A549 (cell line): ENCODE measurements around the gene SLITRK6. TPM values are rescaled to one million over a fixed set of nuclear protein-coding genes. Genes with fewer than 3 reads are reported as not detected.

Experiments
- ATAC-seq, 2 experiments: fragments of 200-7000 bp in 1 of 2; fragments of >200 bp in 1 of 2; cut with Nextera tagmentation in 1 of 2; cut with Tn5 transposase in 1 of 2; 3 replicates each; pipeline versions ENCODE4 v1.8.0 to v1.9.1; 2018 to 2020; ENCODE audit warnings: mild to moderate bottlenecking in 1 of 2, moderate library complexity in 1 of 2
- CTCF ChIA-PET: fragments of 300-600 bp; sonication (Branson Sonifier 250); formaldehyde crosslinking; extraction: SDS; loops from one replicate; lab custom pipeline; 2021; ENCODE audit warnings: antibody characterized with exemption, inconsistent platforms; lab: Yijun Ruan, JAX
- POLR2A ChIA-PET: fragments of 350-600 bp; formaldehyde crosslinking; extraction: SDS; loops from one replicate; lab custom pipeline; 2021; ENCODE audit warnings: antibody characterized with exemption, inconsistent platforms; lab: Yijun Ruan, JAX
- DNase-seq, 2 experiments: peaks; one replicate each; pipeline versions ENCODE4 v3.0.0 to v3.0.0-alpha.2; 2011 to 2016; ENCODE audit warnings: low read depth in 1 of 2, low spot score in 1 of 2
- FAIRE-seq: peaks from 2 replicates; lab custom pipeline; 2011; peaks lifted over from hg19 to GRCh38; lab: Jason Lieb, UNC
- H3K27ac ChIP-seq, 2 experiments: fragments of >200 bp; sonication (Bioruptor Twin); formaldehyde crosslinking; 3 replicates each; pipeline ENCODE4 v1.5.1; 2016 to 2017
- H3K4me1 ChIP-seq: fragments of >200 bp; sonication (Bioruptor Twin); formaldehyde crosslinking; 3 replicates; pipeline ENCODE4 v1.6.1; 2016
- H3K4me2 ChIP-seq: fragments of >200 bp; sonication (Bioruptor Twin); formaldehyde crosslinking; 3 replicates; pipeline ENCODE4 v1.6.1; 2016
- H3K4me3 ChIP-seq: fragments of >200 bp; sonication (Bioruptor Twin); formaldehyde crosslinking; 3 replicates; pipeline ENCODE4 v1.5.1; 2016
- H3K9me3 ChIP-seq: fragments of >200 bp; sonication (Bioruptor Twin); formaldehyde crosslinking; 3 replicates; pipeline ENCODE4 v1.6.1; 2016
- BCL3 ChIP-seq: fragments of >200 bp; sonication (Bioruptor Twin); formaldehyde crosslinking; IDR thresholded peaks from 3 replicates; pipeline ENCODE4 v1.6.1; 2016
- CHD2 ChIP-seq: fragments of 150-350 bp; IDR thresholded peaks from 2 replicates; pipeline ENCODE4 v1.6.1; 2014; ENCODE audit warnings: low read length; ENCODE audit not compliant: partially characterized antibody
- CHD4 ChIP-seq: fragments of 200-600 bp; sonication (generic); IDR thresholded peaks from 2 replicates; pipeline ENCODE4 v1.6.1; 2016; ENCODE audit warnings: antibody characterized with exemption, mild to moderate bottlenecking, borderline replicate concordance
- E2F6 ChIP-seq: IDR thresholded peaks from 2 replicates; pipeline ENCODE4 v1.6.1; 2012; ENCODE audit warnings: low read depth, borderline replicate concordance
- EP300 ChIP-seq, 2 experiments: fragments of >200 bp; sonication (Bioruptor Twin); formaldehyde crosslinking; IDR thresholded peaks; 2 replicates in 1 of 2; 3 replicates in 1 of 2; pipeline ENCODE4 v1.6.1; 2016 to 2017
- FOSL2 ChIP-seq, 2 experiments: fragments of 450-650 bp in 1 of 2; fragments of >200 bp in 1 of 2; sonication (Bioruptor Twin) in 1 of 2; formaldehyde crosslinking; IDR thresholded peaks; 2 replicates each; pipeline versions ENCODE4 v1.5.0 to v1.6.1; 2016 to 2020; ENCODE audit warnings: mild to moderate bottlenecking in 1 of 2, moderate library complexity in 1 of 2
- HDAC2 ChIP-seq: fragments of 200-600 bp; sonication (generic); IDR thresholded peaks from 2 replicates; pipeline ENCODE4 v1.6.1; 2016
- HOXB13 ChIP-seq: fragments of 250-450 bp; sonication (Bioruptor Pico); IDR thresholded peaks from 2 replicates; pipeline ENCODE4 v1.5.0; 2020; ENCODE audit warnings: low read depth, mild to moderate bottlenecking, moderate library complexity
- JUNB ChIP-seq: fragments of >200 bp; sonication (Bioruptor Twin); formaldehyde crosslinking; IDR thresholded peaks from 2 replicates; pipeline ENCODE4 v1.6.1; 2016
- MAX ChIP-seq: IDR thresholded peaks from 2 replicates; pipeline ENCODE4 v1.6.1; 2012
- MAZ ChIP-seq: fragments of 150-350 bp; IDR thresholded peaks from 2 replicates; pipeline ENCODE4 v1.6.1; 2014; ENCODE audit warnings: antibody characterized with exemption, low read depth, low read length, borderline replicate concordance
- NFE2L2 ChIP-seq: fragments of 150-350 bp; conservative IDR thresholded peaks from 2 replicates; pipeline ENCODE4 v1.6.1; 2014; ENCODE audit warnings: low read length
- NR3C1 ChIP-seq: fragments of >200 bp; sonication (Bioruptor Twin); formaldehyde crosslinking; IDR thresholded peaks from 3 replicates; pipeline ENCODE4 v1.6.1; 2017
- PBX3 ChIP-seq: IDR thresholded peaks from 2 replicates; pipeline ENCODE4 v1.6.1; 2012
- PHF8 ChIP-seq: fragments of 200-600 bp; sonication (generic); IDR thresholded peaks from 2 replicates; pipeline ENCODE4 v1.6.1; 2016; ENCODE audit warnings: low read depth, mild to moderate bottlenecking, antibody characterized with exemption, moderate library complexity, borderline replicate concordance
- RAD21 ChIP-seq, 2 experiments: fragments of >200 bp in 1 of 2; sonication (Bioruptor Twin) in 1 of 2; formaldehyde crosslinking in 1 of 2; IDR thresholded peaks in 1 of 2; conservative IDR thresholded peaks in 1 of 2; 2 replicates in 1 of 2; 3 replicates in 1 of 2; pipeline ENCODE4 v1.6.1; 2012 to 2018; ENCODE audit warnings: inconsistent platforms in 1 of 2
- RFX5 ChIP-seq: fragments of 450-650 bp; IDR thresholded peaks from 2 replicates; pipeline ENCODE4 v1.7.1; 2014; ENCODE audit warnings: antibody characterized with exemption, mild to moderate bottlenecking, moderate library complexity
- RNF2 ChIP-seq: fragments of 200-600 bp; sonication (generic); IDR thresholded peaks from 2 replicates; pipeline ENCODE4 v1.6.1; 2016; ENCODE audit warnings: low read depth, mild to moderate bottlenecking, antibody characterized with exemption, moderate library complexity, borderline replicate concordance
- SMC3 ChIP-seq: fragments of >200 bp; sonication (Bioruptor Twin); formaldehyde crosslinking; IDR thresholded peaks from 3 replicates; pipeline ENCODE4 v1.6.1; 2018; ENCODE audit warnings: inconsistent platforms
- TFCP2L1 ChIP-seq: fragments of 250-450 bp; sonication (Bioruptor Pico); IDR thresholded peaks from 2 replicates; pipeline ENCODE4 v1.5.0; 2021; ENCODE audit warnings: mild to moderate bottlenecking
- ZFP36 ChIP-seq: fragments of 450-650 bp; IDR thresholded peaks from 2 replicates; pipeline ENCODE4 v1.6.1; 2014; ENCODE audit warnings: borderline replicate concordance; ENCODE audit not compliant: partially characterized antibody
- WGBS: methylation state at CpG from one replicate; pipeline ENCODE4 v1.1.6; 2017; ENCODE audit errors: missing lambda C conversion rate; 5-methylcytosine and 5-hydroxymethylcytosine counted together
- polyA plus RNA-seq, 4 experiments: library from polyadenylated mRNA; depleted of rRNA in 3 of 4; stranded (reverse); fragments of >200 nt; fragmentation: RNase III in 1 of 4; extraction: RNeasy Plus Mini Kit Qiagen cat#74134 plus additional on column Dnase treatment in 1 of 4; gene quantifications; 2 replicates in 3 of 4; 3 replicates in 1 of 4; pipeline ENCODE4 v1.2.3, GENCODE V29; 2011 to 2017
- TF ChIP-seq, protein P1 (sequence below): fragments of >200 bp; sonication (Bioruptor Twin); formaldehyde crosslinking; IDR thresholded peaks from 3 replicates; pipeline ENCODE4 v1.5.1; 2016

The SLITRK6 gene
- polyA plus RNA-seq, 2 of the 4 experiments (the other 2 are of a cell fraction) = 0.66 to 18.2 TPM

DNA sequence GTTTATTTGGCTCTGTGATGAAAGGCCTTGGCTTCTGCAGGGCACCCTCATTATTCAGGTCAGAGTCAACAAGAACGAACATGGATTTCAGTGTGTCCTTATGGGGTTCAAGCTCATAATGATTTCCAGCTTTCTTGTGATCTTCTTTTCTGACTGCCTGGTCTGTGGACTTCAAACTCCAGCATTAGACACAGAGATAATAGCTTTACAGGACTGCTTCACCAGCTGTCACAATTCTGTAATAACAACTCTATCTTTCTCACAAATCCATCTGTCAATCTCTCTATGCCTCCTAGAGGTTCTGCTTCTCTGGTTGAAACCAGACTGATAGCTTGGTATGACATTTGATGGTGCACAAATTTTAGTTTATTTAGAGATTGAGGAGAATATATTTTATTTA, 13.1 kb upstream of the SLITRK6 start:
- no peak for FAIRE-seq
- ChIA-PET POLR2A (no interaction called here), CTCF (interaction anchor here (1.0 to 1.3 kb wide), 2 partner anchors 16 to 916 kb away, joined by 3 read pairs; no protein-coding TSS in a partner anchor)

GRCh38 chr13:85808811-85809210, 9.6 kb upstream of the SLITRK6 start:
- ChIA-PET CTCF (interaction anchor here (1.9 kb wide), 1 partner anchor 913 kb away, joined by 7 read pairs; no protein-coding TSS in a partner anchor), POLR2A (no interaction called here)
- no peak for ATAC-seq
- TF ChIP-seq NFE2L2 (no peak), RNF2 (no peak), HDAC2 (no peak), RFX5 (no peak), CHD2 (no peak), RAD21 (conservative IDR thresholded peaks at IDR 0.05 in 1 of 2, IDR thresholded peaks at IDR 0.05 in 1 of 2) (no peak), PHF8 (no peak), MAX (no peak), HOXB13 (CRISPR knock-in tag) (no peak), E2F6 (no peak), PBX3 (no peak), EP300 (IDR thresholded peaks at IDR 0.05) (no peak)
- Histone ChIP-seq H3K9me3 (no peaks in the 10 kb centered on the region), H3K4me3 (no peak overlapping the region), H3K4me2 (no peak overlapping the region), H3K27ac (no peak overlapping the region), H3K4me1 (peaks cover 5% of the 10 kb centered on the region; the same call in 1 of the 3 replicates)
- FAIRE-seq = no peak
- no peak for DNase-seq
- 57% methylated on average over 1 of the region's 1 CpG for WGBS

More for the DNA sequence above, 13.1 kb upstream of the SLITRK6 start:
- no peak overlapping the region for H3K4me2 ChIP-seq
- H3K27ac ChIP-seq = no peak overlapping the region
- TF ChIP-seq HOXB13 (CRISPR knock-in tag) = no peak
- TF ChIP-seq ZFP36 = no peak
- no peak for TF ChIP-seq NR3C1
- no peak for TF ChIP-seq CHD4
- TF ChIP-seq TFCP2L1 = no peak
- TF ChIP-seq, all 56 proteins: peak for 0
- Histone ChIP-seq H3K4me1 (no peaks in the 10 kb centered on the region), H3K9me3 (no peaks in the 10 kb centered on the region), H3K4me3 (no peak overlapping the region)
- ATAC-seq = no peak
- DNase-seq = no peak
- 86% methylated on average over 1 of the region's 1 CpG for WGBS

DNA sequence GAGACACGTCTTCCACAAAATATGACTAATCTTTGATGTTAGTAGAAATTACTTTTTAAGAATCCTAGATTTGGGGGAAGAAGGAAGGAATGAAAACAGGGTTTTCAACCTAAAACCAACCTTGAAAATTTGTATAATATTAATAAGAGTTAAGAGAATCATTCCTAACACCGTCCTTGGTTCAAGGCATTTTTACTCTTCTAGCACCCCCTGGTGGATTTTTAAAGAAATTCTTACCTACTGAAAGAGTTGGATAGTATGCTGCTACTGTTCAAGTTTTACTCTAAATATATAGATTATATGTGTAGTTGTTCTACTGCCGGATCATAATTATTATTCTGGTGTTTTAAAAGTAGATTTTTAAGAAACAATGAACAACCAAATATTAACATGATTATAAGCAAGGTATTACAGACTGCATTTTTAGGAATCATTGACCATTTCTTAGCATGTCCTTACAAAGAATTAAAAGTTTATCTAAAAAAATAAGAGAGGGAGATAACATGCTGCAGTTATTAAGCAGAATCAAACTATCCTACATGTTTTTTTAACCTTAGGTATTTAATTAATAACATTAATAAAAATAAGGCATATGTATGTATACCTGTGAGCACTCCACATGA, 7.4 kb upstream of the SLITRK6 start:
- H3K4me1 ChIP-seq = peaks cover 5% of the 10 kb centered on the region; the same call in 1 of the 3 replicates
- ATAC-seq = peak; percentile 71 to 81; a peak in 5 of 6 replicates
- 6% methylated on average over 3 of the region's 3 CpGs for WGBS
- no peaks in the 10 kb centered on the region for H3K9me3 ChIP-seq
- peak overlapping the region in 1 of 2 experiments; percentile 48; a peak in 2 of 6 replicates for H3K27ac ChIP-seq
- TF ChIP-seq RAD21 (conservative IDR thresholded peaks at IDR 0.05 in 1 of 2, IDR thresholded peaks at IDR 0.05 in 1 of 2) = peak; percentile 80 to 87
- no peak for TF ChIP-seq JUNB
- peak; percentile 93 for TF ChIP-seq SMC3
- TF ChIP-seq, protein P1, sequence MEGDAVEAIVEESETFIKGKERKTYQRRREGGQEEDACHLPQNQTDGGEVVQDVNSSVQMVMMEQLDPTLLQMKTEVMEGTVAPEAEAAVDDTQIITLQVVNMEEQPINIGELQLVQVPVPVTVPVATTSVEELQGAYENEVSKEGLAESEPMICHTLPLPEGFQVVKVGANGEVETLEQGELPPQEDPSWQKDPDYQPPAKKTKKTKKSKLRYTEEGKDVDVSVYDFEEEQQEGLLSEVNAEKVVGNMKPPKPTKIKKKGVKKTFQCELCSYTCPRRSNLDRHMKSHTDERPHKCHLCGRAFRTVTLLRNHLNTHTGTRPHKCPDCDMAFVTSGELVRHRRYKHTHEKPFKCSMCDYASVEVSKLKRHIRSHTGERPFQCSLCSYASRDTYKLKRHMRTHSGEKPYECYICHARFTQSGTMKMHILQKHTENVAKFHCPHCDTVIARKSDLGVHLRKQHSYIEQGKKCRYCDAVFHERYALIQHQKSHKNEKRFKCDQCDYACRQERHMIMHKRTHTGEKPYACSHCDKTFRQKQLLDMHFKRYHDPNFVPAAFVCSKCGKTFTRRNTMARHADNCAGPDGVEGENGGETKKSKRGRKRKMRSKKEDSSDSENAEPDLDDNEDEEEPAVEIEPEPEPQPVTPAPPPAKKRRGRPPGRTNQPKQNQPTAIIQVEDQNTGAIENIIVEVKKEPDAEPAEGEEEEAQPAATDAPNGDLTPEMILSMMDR = peak; percentile 73
- TF ChIP-seq FOSL2 (IDR thresholded peaks at IDR 0.05) = no peak
- TF ChIP-seq FOSL2 (CRISPR knock-in tag; IDR thresholded peaks at IDR 0.05) = no peak
- no peak for TF ChIP-seq BCL3
- TF ChIP-seq MAZ = no peak
- H3K4me3 ChIP-seq = no peak overlapping the region
- POLR2A ChIA-PET = no interaction called here
- peak in 1 of 2 experiments; percentile 61 for DNase-seq
- CTCF ChIA-PET = interaction anchor here (0.7 to 1.4 kb wide), 3 partner anchors 894 to 911 kb away, joined by 5 read pairs; no protein-coding TSS in a partner anchor
- FAIRE-seq = no peak
- H3K4me2 ChIP-seq = peak overlapping the region; percentile 52
